Right renal cortex interstitium (tissue), 3 donors: Measurements from ENCODE around the gene USP53. TPM values are rescaled to one million over a fixed set of nuclear protein-coding genes. Genes with fewer than 3 reads are reported as not detected.
"Not testable (repeated sequence)": the region's sequence is repeated elsewhere in the genome, so short reads cannot be mapped to it uniquely, and the experiment has no call there.

Experiments
- DNase-seq, 3 donors: peaks; one replicate each; pipeline ENCODE4 v3.0.0-alpha.2; 2013; ENCODE audit warnings: low read depth in 3 of 3, low spot score in 2 of 3
- polyA plus RNA-seq, 3 donors: library from polyadenylated mRNA; unstranded; fragments of 120-200 nt; gene quantifications; one replicate each; pipeline ENCODE4 v1.2.1, GENCODE V29; 2013; ENCODE audit not compliant: insufficient read length in 3 of 3

USP53 gene
- polyA plus RNA-seq, 3 donors: 40.5 to 41.0 (median 40.8) TPM

DNA sequence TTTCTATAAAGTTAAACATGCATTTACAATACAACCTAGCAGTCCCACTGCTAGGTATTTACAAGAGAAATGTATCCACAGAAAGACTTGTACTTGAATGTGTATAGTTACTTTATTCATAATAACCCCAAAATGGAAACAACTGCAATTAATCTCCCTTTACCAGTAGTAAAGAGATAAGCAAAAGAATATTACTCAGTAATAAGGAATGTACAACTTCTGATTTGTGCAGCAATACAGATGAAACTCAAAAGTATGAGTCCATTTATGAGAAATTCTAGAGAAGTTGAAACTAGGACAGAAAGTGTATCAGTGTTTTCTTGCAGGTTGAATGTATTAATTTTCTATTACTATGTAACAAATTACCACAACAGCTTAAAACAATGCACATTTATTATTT is 15.2 kb downstream of the USP53 start:
- no peak for DNase-seq

- no peak for DNase-seq
These were observed 15.9 kb downstream of the USP53 start for GRCh38 chr4:119228406-119228805.

GRCh38 chr4:119229908-119230687 is 17.6 kb downstream of the USP53 start:
- no peak for DNase-seq

DNA sequence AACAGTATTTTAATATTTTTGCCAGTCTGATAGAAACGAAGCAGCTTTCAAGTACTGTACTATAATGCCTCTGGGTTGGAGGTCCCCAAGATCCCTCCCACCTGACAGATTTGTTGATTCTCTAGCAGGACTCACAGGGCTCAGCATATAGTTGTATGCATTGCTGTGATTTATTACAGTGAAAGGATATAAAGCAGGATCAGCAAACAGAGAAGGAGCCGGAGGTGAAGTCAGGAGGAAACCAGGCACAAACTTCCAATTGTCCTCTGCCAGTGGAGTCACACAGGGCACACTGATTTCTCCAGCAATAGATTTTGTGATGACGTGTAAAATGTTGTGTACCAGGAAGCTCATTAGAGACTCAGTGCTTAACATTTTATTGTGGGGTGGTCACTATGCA is 19.0 kb downstream of the USP53 start:
- DNase-seq: no peak

DNA sequence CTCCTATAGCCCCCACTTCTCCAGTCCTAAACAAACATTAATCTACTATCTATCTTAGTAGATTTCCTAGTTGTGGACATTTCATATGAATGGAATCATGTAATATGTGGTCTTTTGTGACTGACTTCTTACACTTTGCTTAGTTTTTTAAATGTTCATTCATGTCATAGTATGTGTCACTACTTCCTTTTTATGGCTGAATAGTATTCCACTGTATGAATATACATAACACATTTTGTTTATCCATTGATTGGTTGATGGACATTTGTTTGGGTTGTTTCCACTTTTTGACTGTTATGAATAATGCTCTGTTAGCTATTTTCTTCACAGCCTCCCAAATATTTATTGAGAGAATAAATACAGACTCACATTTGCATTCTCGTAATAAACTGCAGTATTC is 19.8 kb downstream of the USP53 start:
- no peak for DNase-seq

- no peak for DNase-seq
These were observed 20.7 kb downstream of the USP53 start for GRCh38 chr4:119233191-119233590.

- DNase-seq: no peak
These were observed 21.2 kb downstream of the USP53 start for GRCh38 chr4:119233750-119234149.

GRCh38 chr4:119237201-119237600 is 24.7 kb downstream of the USP53 start:
- no peak for DNase-seq

- no peak for DNase-seq
These were observed 25.1 kb downstream of the USP53 start for GRCh38 chr4:119237642-119238041.

DNA sequence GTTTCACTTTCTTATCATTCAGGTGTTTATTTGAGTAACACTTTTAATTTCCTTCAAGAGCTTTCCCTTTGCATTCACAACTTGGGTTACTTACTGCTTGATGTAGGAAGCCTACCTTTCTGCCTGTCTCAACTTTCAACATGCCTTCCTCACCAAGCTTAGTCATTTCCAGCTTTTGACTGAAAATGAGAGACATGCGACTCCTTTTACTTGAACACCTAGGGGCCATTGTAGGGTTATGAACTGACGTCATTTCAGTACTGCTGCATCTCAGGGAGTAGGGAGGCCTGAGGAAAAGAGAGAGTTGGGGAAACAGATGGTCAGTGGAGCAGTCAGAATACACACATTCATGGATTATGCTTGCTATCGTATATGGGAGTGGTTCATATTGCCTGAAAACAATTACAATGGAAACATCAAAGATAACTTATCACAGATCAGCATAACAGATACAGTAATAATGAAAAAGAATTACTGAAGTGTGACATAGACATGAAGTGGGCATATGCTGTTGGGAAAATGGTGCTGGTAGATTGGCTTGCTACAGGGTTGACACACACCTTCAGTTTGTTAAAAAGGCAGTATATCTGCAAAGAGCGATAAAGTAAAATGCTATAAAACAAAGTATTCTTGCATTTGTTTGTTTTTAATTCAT is 25.7 kb downstream of the USP53 start:
- no peak for DNase-seq

DNA sequence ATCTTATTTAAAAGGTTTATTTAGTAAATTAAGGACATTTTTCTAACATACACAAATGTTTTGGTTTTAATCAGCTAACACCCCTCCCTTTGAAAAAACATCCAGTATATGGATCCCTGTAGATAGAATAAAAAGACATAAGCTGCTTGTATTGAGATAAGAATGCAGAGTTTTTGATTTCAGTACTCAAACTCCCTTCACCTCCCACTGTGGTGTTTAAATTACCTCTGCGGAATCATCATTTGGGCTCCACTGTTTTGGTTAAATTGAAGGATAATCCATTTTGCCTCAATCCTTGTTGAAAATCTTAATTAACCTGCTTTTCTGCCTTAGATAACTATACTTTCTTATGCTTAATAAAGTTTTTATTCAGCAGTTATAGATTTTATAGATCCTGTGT is 27.6 kb downstream of the USP53 start:
- no peak for DNase-seq

GRCh38 chr4:119240568-119240967 is 28.1 kb downstream of the USP53 start:
- DNase-seq: no peak

DNA sequence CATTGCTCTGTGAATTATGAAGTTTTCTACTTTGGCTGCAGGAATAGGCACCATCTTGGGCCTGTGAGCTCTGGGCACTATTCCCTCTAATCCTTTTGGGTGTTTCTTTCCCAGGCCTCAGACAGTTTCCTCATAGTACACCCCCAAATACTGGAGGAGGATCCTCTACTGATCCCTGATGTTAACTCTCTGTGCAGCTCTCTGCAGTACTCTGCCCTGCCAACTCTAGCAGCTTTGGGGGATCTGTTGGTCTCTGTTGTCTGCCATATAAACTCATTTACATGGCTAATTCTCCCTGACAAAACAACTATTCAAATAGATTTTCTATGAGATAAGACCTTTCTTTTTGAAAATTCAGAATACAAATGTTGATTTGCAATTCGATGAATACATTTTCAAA is 29.9 kb downstream of the USP53 start:
- DNase-seq: no peak

DNA sequence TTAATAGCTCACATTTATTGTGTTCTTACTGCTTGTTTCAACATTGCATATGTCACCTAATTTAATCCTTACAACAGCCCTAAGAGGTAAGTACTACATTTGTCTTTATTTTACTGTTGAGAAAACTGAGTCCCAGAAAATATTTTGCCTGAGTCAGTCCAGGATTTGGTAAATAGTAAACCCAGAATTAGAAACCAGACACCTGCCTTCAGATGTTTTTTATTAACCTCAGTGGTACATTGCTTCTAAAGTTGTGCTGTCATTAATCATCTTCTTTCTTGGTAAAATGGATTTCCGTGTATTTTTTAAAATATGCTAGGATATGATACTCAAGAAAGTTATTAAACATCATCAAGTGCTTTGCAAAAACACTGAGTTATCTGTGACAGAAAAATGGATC is 31.4 kb downstream of the USP53 start:
- no peak for DNase-seq

DNA sequence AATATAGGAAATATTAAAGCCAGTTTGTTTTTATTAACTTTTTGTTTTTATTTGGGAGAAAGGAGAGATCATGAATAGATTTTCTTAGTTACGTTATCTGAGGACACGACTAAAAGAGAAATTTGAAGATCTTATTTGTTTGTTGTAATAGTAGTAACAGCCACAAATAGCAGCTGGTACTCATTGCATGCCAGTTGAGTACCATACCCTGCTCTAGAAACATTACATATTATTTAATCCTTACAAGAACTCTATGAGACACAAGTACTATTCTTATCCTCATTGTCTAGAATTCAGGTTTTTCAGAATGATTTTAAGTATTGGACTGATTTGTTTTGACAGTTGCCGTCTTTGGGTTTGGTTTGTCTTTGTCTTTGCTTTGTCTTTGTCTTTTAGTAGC is 31.8 kb downstream of the USP53 start:
- no peak for DNase-seq

DNA sequence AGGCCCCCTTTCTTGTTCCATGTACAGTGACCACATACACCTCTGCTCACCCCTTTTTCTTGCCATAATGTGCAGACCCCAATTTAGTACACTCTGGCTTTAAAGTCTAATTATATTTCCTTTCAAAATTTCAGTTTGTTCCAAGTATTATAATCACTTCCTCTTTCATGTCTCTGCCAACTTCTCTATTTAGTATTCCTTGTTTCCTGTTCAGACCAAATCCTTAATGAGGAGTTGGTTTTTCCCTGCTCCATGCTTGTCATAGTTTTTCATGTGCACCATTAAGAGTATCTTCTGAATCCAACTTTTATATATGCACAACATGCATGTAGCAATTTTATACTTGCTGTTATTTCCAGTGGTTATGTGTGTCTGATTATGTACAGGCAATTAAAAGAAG is 32.3 kb downstream of the USP53 start:
- DNase-seq: no peak

DNA sequence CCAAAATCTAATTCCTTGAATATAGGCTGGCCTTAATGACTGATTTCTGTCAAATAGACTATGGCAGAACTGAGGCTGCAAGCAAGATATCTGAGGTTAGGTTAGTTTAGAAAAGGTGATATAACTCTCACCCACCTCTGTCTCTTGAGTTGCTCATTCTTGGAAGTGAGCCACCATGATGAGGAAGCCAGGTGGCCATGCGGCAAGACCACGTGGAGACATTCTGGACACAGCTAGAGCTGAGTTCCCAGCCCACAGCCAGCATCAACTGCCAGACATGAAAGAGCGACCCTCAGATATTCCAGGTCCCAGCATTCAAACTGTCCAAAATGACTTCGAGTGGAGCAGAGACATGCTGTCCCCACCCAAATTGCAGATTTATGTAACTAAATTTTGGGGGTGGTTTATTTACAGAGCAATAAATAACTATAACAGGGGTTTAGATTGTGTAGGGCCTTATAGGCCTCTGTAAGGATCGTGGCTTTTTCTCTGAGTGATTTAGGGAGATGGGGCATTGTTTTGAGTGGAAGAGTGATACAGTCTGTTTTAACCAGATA is 33.7 kb downstream of the USP53 start:
- DNase-seq: no peak

DNA sequence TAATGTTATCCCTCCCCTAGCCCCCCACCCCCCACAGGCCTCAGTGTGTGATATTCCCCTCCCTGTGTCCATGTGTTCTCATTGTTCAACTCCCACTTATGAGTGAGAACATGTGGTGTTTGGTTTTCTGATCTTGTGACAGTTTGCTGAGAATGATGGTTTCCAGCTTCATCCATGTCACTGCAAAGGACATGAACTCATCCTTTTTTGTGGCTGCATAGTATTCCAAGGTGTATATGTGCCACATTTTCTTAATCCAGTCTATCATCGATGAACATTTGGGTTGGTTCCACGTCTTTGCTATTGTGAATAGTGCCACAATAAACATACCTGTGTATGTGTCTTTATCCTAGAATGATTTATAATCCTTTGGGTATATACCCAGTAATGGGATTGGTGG is 38.5 kb downstream of the USP53 start:
- DNase-seq: not testable (repeated sequence)

DNA sequence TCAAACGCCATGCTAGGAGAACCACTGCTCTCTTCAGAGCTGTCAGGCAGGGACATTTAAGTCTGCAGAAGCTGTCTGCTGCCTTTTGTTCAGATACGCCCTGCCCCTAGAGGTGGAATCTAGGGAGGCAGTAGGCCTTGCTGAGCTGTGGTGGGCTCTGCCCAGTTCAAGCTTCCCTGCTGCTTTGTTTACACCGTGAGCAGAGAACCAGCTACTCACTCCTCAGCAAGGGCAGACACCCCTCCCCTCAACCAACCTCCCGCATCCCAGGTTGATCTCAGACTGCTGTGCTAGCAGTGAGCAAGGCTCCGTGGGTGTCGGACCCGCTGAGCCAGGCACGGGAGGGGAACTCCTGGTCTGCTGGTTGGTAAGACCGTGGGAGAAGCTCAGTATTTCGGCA is 42.7 kb downstream of the USP53 start:
- not testable (repeated sequence) for DNase-seq

DNA sequence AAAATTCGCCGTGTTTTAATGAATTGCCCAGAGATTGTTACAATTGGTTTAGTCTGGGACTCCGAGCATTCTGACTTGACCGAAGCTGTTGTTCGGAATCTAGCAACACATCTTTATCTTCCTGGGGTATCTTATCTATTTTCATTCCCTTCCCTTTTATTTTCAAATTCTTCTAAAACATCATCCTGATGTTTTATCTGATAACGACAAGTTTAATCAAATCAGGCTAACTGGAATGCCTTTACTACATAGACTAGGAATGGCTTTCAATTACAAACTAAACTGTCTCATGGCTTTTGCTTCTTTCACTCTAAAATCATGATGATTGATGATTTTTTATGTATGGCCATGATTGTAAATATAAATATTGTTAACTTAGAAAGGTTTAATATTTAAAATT is 48.0 kb downstream of the USP53 start:
- DNase-seq: no peak

GRCh38 chr4:119261986-119262385 is 49.5 kb downstream of the USP53 start:
- no peak for DNase-seq

- no peak for DNase-seq
These were observed 52.2 kb downstream of the USP53 start for GRCh38 chr4:119264743-119265142.
